Spleen (tissue), 11 donors: ENCODE data around the gene WHRN. TPM values are rescaled to one million over a fixed set of nuclear protein-coding genes. Genes with fewer than 3 reads are reported as not detected.

ENCODE experiments used
- DNase-seq: peaks from one replicate; pipeline ENCODE4 v3.0.0-alpha.2; 2020
- H3K27ac ChIP-seq, 8 donors: fragments of 200-600 bp; sonication (generic) in 7 of 8; 1 replicate in 4 of 8; 2 replicates in 4 of 8; pipeline versions ENCODE4 v1.5.0 to v1.8.0; 2016 to 2021; ENCODE audit warnings: inconsistent platforms in 4 of 8, mild to moderate bottlenecking in 4 of 8, moderate library complexity in 1 of 8
- H3K27me3 ChIP-seq, 7 donors: fragments of 200-600 bp; sonication (generic) in 6 of 7; replicated peaks in 1 of 7; 1 replicate in 4 of 7; 2 replicates in 3 of 7; pipeline versions ENCODE4 v1.5.0 to v1.8.0; 2016 to 2021; ENCODE audit warnings: inconsistent platforms in 3 of 7, mild to moderate bottlenecking in 1 of 7
- H3K36me3 ChIP-seq, 6 donors: fragments of 200-600 bp; sonication (generic) in 5 of 6; 1 replicate in 4 of 6; 2 replicates in 2 of 6; pipeline versions ENCODE4 v1.5.0 to v1.8.0; 2016 to 2021; ENCODE audit warnings: inconsistent platforms in 2 of 6
- H3K4me1 ChIP-seq, 6 donors: fragments of 200-600 bp; sonication (generic) in 5 of 6; 1 replicate in 3 of 6; 2 replicates in 3 of 6; pipeline versions ENCODE4 v1.5.0 to v1.8.0; 2016 to 2021; ENCODE audit warnings: inconsistent platforms in 3 of 6
- H3K4me3 ChIP-seq, 8 donors: fragments of 200-600 bp; sonication (generic) in 7 of 8; 1 replicate in 4 of 8; 2 replicates in 4 of 8; pipeline versions ENCODE4 v1.5.0 to v1.8.0; 2016 to 2021; ENCODE audit warnings: inconsistent platforms in 4 of 8, mild to moderate bottlenecking in 4 of 8, moderate library complexity in 2 of 8
- H3K9me3 ChIP-seq, 8 donors: fragments of 200-600 bp; sonication (generic) in 7 of 8; 1 replicate in 4 of 8; 2 replicates in 4 of 8; pipeline versions ENCODE4 v1.5.0 to v1.8.0; 2016 to 2021; ENCODE audit warnings: inconsistent platforms in 4 of 8
- POLR2A ChIP-seq, 3 donors: fragments of 450-650 bp; IDR thresholded peaks; one replicate each; pipeline ENCODE4 v1.5.1; 2017; ENCODE audit warnings: antibody characterized with exemption in 3 of 3, mild to moderate bottlenecking in 1 of 3
- POLR2AphosphoS5 ChIP-seq, 3 donors: sonication (generic); formaldehyde crosslinking; IDR thresholded peaks; one replicate each; pipeline ENCODE4 v1.5.1; 2017; ENCODE audit warnings: antibody characterized with exemption in 3 of 3
- WGBS, 5 donors: extraction: QIAGEN DNeasy Blood & Tissue Kit in 3 of 5; methylation state at CpG; one replicate each; pipeline versions ENCODE4 v1.1.5 to v1.1.7; 2013 to 2018; 5-methylcytosine and 5-hydroxymethylcytosine counted together
- intact Hi-C: fragments of 100-400 bp; cut with DNase I; formaldehyde crosslinking; loops from one replicate; pipeline ENCODE4 v1.15.0; 2023; ENCODE audit warnings: low total_unique reads
- polyA plus RNA-seq, 3 donors: library from polyadenylated mRNA; stranded (reverse); fragments of 200-250 nt; gene quantifications; one replicate each; pipeline ENCODE4 v1.2.1, GENCODE V29; 2013
- small RNA-seq, 4 donors: library from RNA; depleted of rRNA; stranded (forward); fragments of <200 nt; gene quantifications; one replicate each; pipeline ENCODE3, GENCODE V24; 2016
- total RNA-seq, 7 donors: library from RNA; depleted of rRNA in 3 of 7; stranded (reverse); fragments of >200 nt in 3 of 7; fragmentation: NEBNext Ultra II Directional in 4 of 7; extraction: Animal tissue kit (Norgen Biotek cat#: 25700) in 4 of 7; gene quantifications; one replicate each; pipeline versions ENCODE4 v1.1.0 to v1.2.1, GENCODE V29; 2016 to 2021
- TF ChIP-seq, protein P1 (sequence below), 11 experiments: fragments of 200-600 bp in 7 of 11; fragments of 450-650 bp in 4 of 11; sonication (generic) in 4 of 11; IDR thresholded peaks in 8 of 11; conservative IDR thresholded peaks in 3 of 11; 1 replicate in 7 of 11; 2 replicates in 4 of 11; pipeline versions ENCODE4 v1.4.0 to v1.8.0; 2016 to 2021; ENCODE audit warnings: antibody characterized with exemption in 11 of 11, inconsistent platforms in 4 of 11, mild to moderate bottlenecking in 1 of 11
- donor health status: healthy with polysubstance abuse.
- donor health status: DM: no; HTN: no; CAD: no; lungs with moderate emphysema.
- donor health status: DM: no; HTN: no; CAD: no.
- donor health status: Bipolar disorder and iron deficiency.
- donor health status: healthy.
- donor health status: DM: no; HTN: no; CAD: no.
- donor health status: DM: yes; HTN: yes; CAD: no.

The WHRN gene
- total and polyA plus RNA-seq, 10 donors, result 3.7 to 51.6 (median 26.8) TPM

DNA sequence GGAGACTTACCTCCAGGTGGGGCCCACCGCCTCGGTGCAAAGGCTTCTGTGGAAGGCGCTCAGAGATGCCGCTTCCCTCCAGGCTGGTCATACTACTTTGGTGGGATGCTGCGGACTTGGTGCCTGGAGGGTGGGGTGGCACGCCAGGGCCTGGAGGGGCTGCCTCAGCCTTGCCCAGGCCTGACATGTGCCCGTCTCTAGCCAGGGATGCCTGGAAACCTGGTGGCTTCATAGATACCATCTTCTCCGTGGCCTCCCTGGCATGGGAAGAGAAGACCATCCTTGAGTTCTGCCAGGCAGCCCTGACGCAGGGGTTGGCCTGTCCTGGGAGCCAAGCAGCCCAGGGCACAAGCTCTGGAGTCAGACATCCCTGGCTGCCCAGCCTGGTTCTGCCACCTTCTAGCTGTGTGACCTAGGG is 147.4 kb downstream of the WHRN start:
- Histone ChIP-seq H3K27ac (peak overlapping the region in 4 of 8 donors; percentile 13 to 62 (median 48)), H3K4me3 (no peak overlapping the region), H3K27me3 (no peaks in the 10 kb centered on the region), H3K4me1 (peaks cover 0 to 68% (median 10%) of the 10 kb centered on the region in 6 donors), H3K36me3 (peaks cover 22 to 100% (median 99%) of the 10 kb centered on the region in 6 donors), H3K9me3 (no peaks in the 10 kb centered on the region)
- peak; percentile 68 for DNase-seq
- intact Hi-C loops, result no loop called here
- 91 to 98% (median 95%) methylated on average over 6 to 9 of the region's 9 CpGs for WGBS, 5 donors
- no peak for TF ChIP-seq POLR2A (IDR thresholded peaks at IDR 0.05)
- peak; percentile 41 to 77 (median 46) for TF ChIP-seq POLR2AphosphoS5 (IDR thresholded peaks at IDR 0.05)
- TF ChIP-seq, protein P1, sequence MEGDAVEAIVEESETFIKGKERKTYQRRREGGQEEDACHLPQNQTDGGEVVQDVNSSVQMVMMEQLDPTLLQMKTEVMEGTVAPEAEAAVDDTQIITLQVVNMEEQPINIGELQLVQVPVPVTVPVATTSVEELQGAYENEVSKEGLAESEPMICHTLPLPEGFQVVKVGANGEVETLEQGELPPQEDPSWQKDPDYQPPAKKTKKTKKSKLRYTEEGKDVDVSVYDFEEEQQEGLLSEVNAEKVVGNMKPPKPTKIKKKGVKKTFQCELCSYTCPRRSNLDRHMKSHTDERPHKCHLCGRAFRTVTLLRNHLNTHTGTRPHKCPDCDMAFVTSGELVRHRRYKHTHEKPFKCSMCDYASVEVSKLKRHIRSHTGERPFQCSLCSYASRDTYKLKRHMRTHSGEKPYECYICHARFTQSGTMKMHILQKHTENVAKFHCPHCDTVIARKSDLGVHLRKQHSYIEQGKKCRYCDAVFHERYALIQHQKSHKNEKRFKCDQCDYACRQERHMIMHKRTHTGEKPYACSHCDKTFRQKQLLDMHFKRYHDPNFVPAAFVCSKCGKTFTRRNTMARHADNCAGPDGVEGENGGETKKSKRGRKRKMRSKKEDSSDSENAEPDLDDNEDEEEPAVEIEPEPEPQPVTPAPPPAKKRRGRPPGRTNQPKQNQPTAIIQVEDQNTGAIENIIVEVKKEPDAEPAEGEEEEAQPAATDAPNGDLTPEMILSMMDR (IDR thresholded peaks at IDR 0.05 in 8 of 11, conservative IDR thresholded peaks at IDR 0.05 in 3 of 11), result no peak

DNA sequence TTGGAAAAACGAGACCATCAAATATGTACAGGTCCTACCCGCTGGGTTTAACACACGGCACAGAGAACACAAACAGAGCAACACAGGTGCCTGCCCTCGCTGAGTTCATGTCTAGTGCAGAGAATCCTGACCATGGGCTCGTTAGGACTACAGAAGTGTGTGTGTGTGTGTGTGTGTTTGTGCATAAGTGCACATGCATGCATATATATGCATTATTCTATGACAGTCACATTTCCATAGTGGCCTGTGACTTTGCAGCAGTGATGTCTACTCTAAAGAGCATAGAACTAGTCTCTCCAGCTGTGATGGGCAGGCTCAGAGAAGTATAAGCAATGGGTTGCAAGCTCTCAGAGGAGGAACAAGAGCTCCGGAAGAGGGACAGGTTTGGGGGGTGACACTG is 147.9 kb downstream of the WHRN start:
- H3K4me3 ChIP-seq, result no peak overlapping the region
- no peaks in the 10 kb centered on the region for H3K9me3 ChIP-seq
- 91 to 97% (median 94%) methylated on average over 6 of the region's 6 CpGs for WGBS, 5 donors
- DNase-seq, result peak; percentile 36
- intact Hi-C loops, result no loop called here
- peaks cover 0 to 68% (median 9%) of the 10 kb centered on the region in 6 donors for H3K4me1 ChIP-seq
- peak overlapping the region in 3 of 8 donors; percentile 47 to 62 (median 48) for H3K27ac ChIP-seq
- no peak for TF ChIP-seq POLR2AphosphoS5 (IDR thresholded peaks at IDR 0.05)
- TF ChIP-seq, protein P1 (IDR thresholded peaks at IDR 0.05 in 8 of 11, conservative IDR thresholded peaks at IDR 0.05 in 3 of 11), result no peak
- TF ChIP-seq POLR2A (IDR thresholded peaks at IDR 0.05), result no peak
- peaks cover 24 to 100% (median 99%) of the 10 kb centered on the region in 6 donors for H3K36me3 ChIP-seq
- H3K27me3 ChIP-seq, result no peaks in the 10 kb centered on the region

DNA sequence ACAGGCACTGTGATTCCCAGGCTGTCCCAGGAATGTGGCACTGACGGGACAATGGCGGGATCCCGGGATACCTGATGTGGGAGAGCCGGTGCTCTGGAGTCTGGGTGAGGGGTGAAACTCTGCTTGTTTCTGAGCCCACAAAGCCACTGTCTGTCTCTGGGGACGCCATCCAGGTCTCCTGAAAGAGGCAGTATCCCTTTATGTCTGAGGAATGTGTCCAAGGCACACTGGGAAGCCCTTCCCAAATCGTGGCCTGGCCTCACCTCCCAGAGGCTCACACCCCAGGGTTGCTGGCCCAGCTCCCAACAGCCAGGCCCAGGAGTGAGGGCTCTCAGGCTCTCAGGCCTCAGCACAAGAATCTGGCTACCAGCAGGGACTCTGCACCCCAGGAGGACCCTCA is 148.5 kb downstream of the WHRN start:
- Histone ChIP-seq H3K36me3 (peaks cover 22 to 100% (median 99%) of the 10 kb centered on the region in 6 donors), H3K27me3 (no peaks in the 10 kb centered on the region), H3K27ac (peak overlapping the region in 3 of 8 donors; percentile 47 to 62 (median 48)), H3K4me1 (peaks cover 0 to 68% (median 13%) of the 10 kb centered on the region in 6 donors), H3K9me3 (no peaks in the 10 kb centered on the region), H3K4me3 (no peak overlapping the region)
- WGBS, 5 donors, result 93 to 99% (median 94%) methylated on average over 6 of the region's 6 CpGs
- peak; percentile 60 for DNase-seq
- TF ChIP-seq POLR2AphosphoS5 (IDR thresholded peaks at IDR 0.05), result peak in 2 of 3 donors; percentile 26 to 65
- TF ChIP-seq POLR2A (IDR thresholded peaks at IDR 0.05), result no peak
- intact Hi-C loops, result no loop called here

DNA sequence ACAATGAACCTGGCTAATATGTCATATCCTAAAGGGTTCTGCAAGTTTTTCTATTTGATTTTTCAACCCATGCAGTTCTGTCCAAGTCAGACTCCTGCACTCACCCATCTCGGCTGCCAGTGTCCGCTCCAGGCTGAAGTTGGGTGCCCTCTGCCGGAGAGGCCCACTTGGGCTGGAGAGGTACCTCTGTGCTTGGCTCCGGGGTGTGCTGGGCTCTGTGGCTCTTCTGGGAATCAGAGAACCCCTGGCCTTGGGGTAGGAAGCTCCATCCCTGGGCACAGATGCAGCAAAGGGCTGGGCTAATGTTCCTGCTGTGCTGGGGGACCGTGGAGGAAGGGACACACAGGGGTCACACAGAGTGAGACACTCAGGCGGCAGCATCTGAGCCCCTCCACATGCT is 149.5 kb downstream of the WHRN start:
- H3K36me3 ChIP-seq, result peaks cover 17 to 100% (median 99%) of the 10 kb centered on the region in 6 donors
- TF ChIP-seq POLR2AphosphoS5 (IDR thresholded peaks at IDR 0.05) (peak in 1 of 3 donors; percentile 20), POLR2A (IDR thresholded peaks at IDR 0.05) (no peak)
- TF ChIP-seq, protein P1 (IDR thresholded peaks at IDR 0.05 in 8 of 11, conservative IDR thresholded peaks at IDR 0.05 in 3 of 11), result no peak
- H3K4me3 ChIP-seq, result no peak overlapping the region
- 92 to 98% (median 97%) methylated on average over 6 of the region's 6 CpGs for WGBS, 5 donors
- peak overlapping the region in 2 of 8 donors; percentile 48 to 62 for H3K27ac ChIP-seq
- intact Hi-C loops, result no loop called here
- DNase-seq, result peak; percentile 72
- no peaks in the 10 kb centered on the region for H3K27me3 ChIP-seq
- H3K4me1 ChIP-seq, result peaks cover 0 to 68% (median 21%) of the 10 kb centered on the region in 6 donors
- no peaks in the 10 kb centered on the region for H3K9me3 ChIP-seq

Small RNA genes lying within 50 kb of the gene (small RNA-seq; reads per million reads assigned to genes)
- gene AL138895.2, result 0 reads per million in 4 donors

Other genes with a start within 250 kb of the WHRN start
- 10 to 100 TPM in 2 of 7 donors, 1 to 10 TPM in 4, under 1 TPM in 1; 0.95 to 13.6 (median 6.2) TPM for gene ORM1, start 182.4 kb downstream of the WHRN start, total RNA-seq
- 1 to 10 TPM in 2 of 3 donors, under 1 TPM in 1; 0.99 to 2.0 (median 1.7) TPM for gene ORM1, start 182.4 kb downstream of the WHRN start, polyA plus RNA-seq
- under 1 TPM in 2 of 7 donors, not detected in 5; 0.57 to 0.93 TPM for gene ORM2, start 175.6 kb downstream of the WHRN start, total RNA-seq
- under 1 TPM in 2 of 3 donors, not detected in 1; 0.13 to 0.18 TPM for gene ORM2, start 175.6 kb downstream of the WHRN start, polyA plus RNA-seq
- gene AKNA, start 117.5 kb downstream of the WHRN start, total RNA-seq, result 100 to 1,000 TPM; 198 to 324 (median 238) TPM
- 100 to 1,000 TPM in 2 of 3 donors, 10 to 100 TPM in 1; 92.9 to 129 (median 124) TPM for gene AKNA, start 117.5 kb downstream of the WHRN start, polyA plus RNA-seq
- 100 to 1,000 TPM in 5 of 7 donors, 10 to 100 TPM in 2; 82.3 to 272 (median 106) TPM for gene ATP6V1G1, start 82.3 kb upstream of the WHRN start, total RNA-seq
- gene ATP6V1G1, start 82.3 kb upstream of the WHRN start, polyA plus RNA-seq, result 100 to 1,000 TPM; 179 to 219 (median 206) TPM
- gene TMEM268, start 105.8 kb upstream of the WHRN start, total RNA-seq, result 10 to 100 TPM; 24.2 to 51.6 (median 38.4) TPM
- gene TMEM268, start 105.8 kb upstream of the WHRN start, polyA plus RNA-seq, result 10 to 100 TPM in 1 of 3 donors, 1 to 10 TPM in 2; 8.5 to 12.9 (median 9.6) TPM
- gene TEX53, start 152.3 kb upstream of the WHRN start, total RNA-seq, result not detected
- not detected for gene TEX53, start 152.3 kb upstream of the WHRN start, polyA plus RNA-seq
- not detected for gene TEX48, start 176.7 kb upstream of the WHRN start, total RNA-seq
- not detected for gene TEX48, start 176.7 kb upstream of the WHRN start, polyA plus RNA-seq